MCF 10A (cell line): ENCODE results near the gene LDB2. TPM values are rescaled to one million over a fixed set of nuclear protein-coding genes. Genes with fewer than 3 reads are reported as not detected.
A peak's percentile ranks its signal among the peaks of the same experiment; 100 is the strongest.

Source experiments
- Bru-seq: library from RNA; stranded (reverse); fragments of 400-500 nt; gene quantifications from one replicate; lab custom pipeline; 2021; lab: Mats Ljungman, UMichigan
- BruChase-seq, 2 experiments: library from RNA; stranded (reverse); fragments of 400-500 nt; gene quantifications; one replicate each; lab custom pipeline; 2021; lab: Mats Ljungman, UMichigan
- BruUV-seq: library from RNA; stranded (reverse); fragments of 400-500 nt; replicated peaks from 2 replicates; lab custom pipeline; 2021; lab: Mats Ljungman, UMichigan
- CTCF ChIA-PET: fragments of 300-600 bp; sonication (Branson Sonifier 250); formaldehyde crosslinking; extraction: SDS; loops from one replicate; lab custom pipeline; 2021; ENCODE audit warnings: antibody characterized with exemption, inconsistent platforms; lab: Yijun Ruan, JAX
- POLR2A ChIA-PET: fragments of 300-600, 350-650 bp; sonication (Branson Sonifier 250); formaldehyde crosslinking; extraction: SDS; loops from one replicate; lab custom pipeline; 2020; ENCODE audit warnings: antibody characterized with exemption, inconsistent platforms; lab: Yijun Ruan, JAX
- DNase-seq: peaks from one replicate; pipeline ENCODE4 v3.0.0-alpha.2; 2018; ENCODE audit not compliant: unreplicated experiment
- H3K27ac Mint-ChIP-seq: one replicate; pipeline ENCODE4 v1.8.0; 2022; ENCODE audit warnings: mild to moderate bottlenecking, low read depth, mixed read lengths; ENCODE audit not compliant: unreplicated experiment
- H3K27me3 Mint-ChIP-seq: one replicate; pipeline ENCODE4 v1.8.0; 2022; ENCODE audit warnings: mixed read lengths; ENCODE audit not compliant: insufficient read depth, unreplicated experiment
- H3K36me3 Mint-ChIP-seq: one replicate; pipeline ENCODE4 v1.8.0; 2022; ENCODE audit warnings: mild to moderate bottlenecking, moderate library complexity, mixed read lengths; ENCODE audit not compliant: insufficient read depth, unreplicated experiment
- H3K4me1 Mint-ChIP-seq: one replicate; pipeline ENCODE4 v1.8.0; 2022; ENCODE audit warnings: mixed read lengths; ENCODE audit not compliant: insufficient read depth, unreplicated experiment
- H3K4me3 Mint-ChIP-seq: one replicate; pipeline ENCODE4 v1.8.0; 2022; ENCODE audit warnings: mild to moderate bottlenecking, moderate library complexity, mixed read lengths; ENCODE audit not compliant: unreplicated experiment
- H3K9me3 Mint-ChIP-seq: one replicate; pipeline ENCODE4 v1.8.0; 2022; ENCODE audit warnings: mixed read lengths; ENCODE audit not compliant: unreplicated experiment
- intact Hi-C: fragments of 100-400 bp; cut with micrococcal nuclease; formaldehyde crosslinking; loops from 2 replicates; pipeline ENCODE4 v1.14.1; 2022
- long read RNA-seq: library from polyadenylated mRNA; stranded (forward); transcript quantifications from one replicate; pipeline ENCODE4 v2.0.0, GENCODE V29; 2022
- total RNA-seq: library from RNA; stranded (reverse); gene quantifications from 2 replicates; pipeline ENCODE4 v1.2.3, GENCODE V29; 2022
- TF ChIP-seq, protein P1 (sequence below): fragments of 200-600 bp; IDR thresholded peaks from one replicate; pipeline ENCODE4 v1.8.0; 2022; ENCODE audit warnings: antibody characterized with exemption, mild to moderate bottlenecking; ENCODE audit not compliant: unreplicated experiment

The LDB2 gene
- total RNA-seq (not detected in 2 replicates), Bru-seq, nascent RNA (percentile 1 among the genes with signal in this experiment), BruChase-seq, experiment 1, labeled RNA remaining after a 6-hour chase (percentile 3 among the genes with signal in this experiment), BruChase-seq, experiment 2, labeled RNA remaining after a 2-hour chase (percentile 1 among the genes with signal in this experiment)
- long read RNA-seq = 0 reads

DNA sequence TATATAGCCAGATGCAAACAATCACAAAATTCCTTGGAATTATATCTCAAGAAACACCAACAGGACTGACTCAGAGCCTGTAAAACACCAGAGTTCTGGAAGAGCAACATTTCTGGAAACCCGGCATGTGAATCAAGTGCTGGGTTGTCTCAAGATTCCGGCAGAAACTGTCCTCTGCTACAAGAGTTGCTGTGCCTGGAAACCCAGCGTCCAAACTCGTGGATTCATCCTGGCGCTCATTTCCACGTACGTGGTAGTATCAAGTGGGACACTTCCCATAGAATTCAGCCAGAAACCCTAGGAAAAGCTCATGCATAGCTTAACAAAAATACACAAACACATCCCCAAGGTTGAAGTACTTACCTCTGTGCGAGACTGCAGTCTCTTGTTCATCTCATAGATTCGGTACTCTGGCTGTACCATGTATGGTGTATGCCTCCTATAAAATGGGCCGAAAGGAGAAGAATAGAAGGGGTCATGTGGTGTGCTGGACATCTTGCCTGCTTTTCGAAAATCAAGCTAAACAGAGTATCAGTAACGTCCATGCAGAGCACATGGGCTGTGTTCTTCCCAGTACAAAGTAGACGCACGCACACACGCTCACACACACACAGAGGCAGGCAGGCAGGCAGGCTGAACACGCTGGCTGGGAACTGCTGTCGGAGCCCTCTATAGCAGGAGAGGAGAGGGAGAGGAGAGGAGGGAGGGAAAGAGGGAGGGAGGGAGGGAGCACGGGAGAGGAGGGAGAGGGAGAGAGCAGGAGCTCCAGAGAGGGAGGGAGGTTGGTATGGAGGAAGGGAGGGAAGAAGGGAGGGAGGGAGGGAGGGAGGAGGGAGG is at the start of gene LDB2:
LDB2 (minus strand) TSS at position 655 of the 837 bp plus-strand sequence.
- Mint-ChIP-seq H3K4me1 (no peaks in the 10 kb centered on the region), H3K4me3 (no peak within 1 kb of the TSS), H3K9me3 (no peaks in the 10 kb centered on the region), H3K36me3 (peaks cover 4% of the 10 kb centered on the region), H3K27me3 (peaks cover 59% of the 10 kb centered on the region), H3K27ac (no peak within 1 kb of the TSS)
- BruUV-seq = no TSS peak
- intact Hi-C loops = no loop called here
- CTCF ChIA-PET = interaction anchor here (0.5 kb wide), 1 partner anchor 602 kb away, joined by 3 read pairs; no protein-coding TSS in a partner anchor
- POLR2A ChIA-PET = no interaction called here
- DNase-seq = no peak
- TF ChIP-seq, protein P1, sequence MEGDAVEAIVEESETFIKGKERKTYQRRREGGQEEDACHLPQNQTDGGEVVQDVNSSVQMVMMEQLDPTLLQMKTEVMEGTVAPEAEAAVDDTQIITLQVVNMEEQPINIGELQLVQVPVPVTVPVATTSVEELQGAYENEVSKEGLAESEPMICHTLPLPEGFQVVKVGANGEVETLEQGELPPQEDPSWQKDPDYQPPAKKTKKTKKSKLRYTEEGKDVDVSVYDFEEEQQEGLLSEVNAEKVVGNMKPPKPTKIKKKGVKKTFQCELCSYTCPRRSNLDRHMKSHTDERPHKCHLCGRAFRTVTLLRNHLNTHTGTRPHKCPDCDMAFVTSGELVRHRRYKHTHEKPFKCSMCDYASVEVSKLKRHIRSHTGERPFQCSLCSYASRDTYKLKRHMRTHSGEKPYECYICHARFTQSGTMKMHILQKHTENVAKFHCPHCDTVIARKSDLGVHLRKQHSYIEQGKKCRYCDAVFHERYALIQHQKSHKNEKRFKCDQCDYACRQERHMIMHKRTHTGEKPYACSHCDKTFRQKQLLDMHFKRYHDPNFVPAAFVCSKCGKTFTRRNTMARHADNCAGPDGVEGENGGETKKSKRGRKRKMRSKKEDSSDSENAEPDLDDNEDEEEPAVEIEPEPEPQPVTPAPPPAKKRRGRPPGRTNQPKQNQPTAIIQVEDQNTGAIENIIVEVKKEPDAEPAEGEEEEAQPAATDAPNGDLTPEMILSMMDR = no peak

DNA sequence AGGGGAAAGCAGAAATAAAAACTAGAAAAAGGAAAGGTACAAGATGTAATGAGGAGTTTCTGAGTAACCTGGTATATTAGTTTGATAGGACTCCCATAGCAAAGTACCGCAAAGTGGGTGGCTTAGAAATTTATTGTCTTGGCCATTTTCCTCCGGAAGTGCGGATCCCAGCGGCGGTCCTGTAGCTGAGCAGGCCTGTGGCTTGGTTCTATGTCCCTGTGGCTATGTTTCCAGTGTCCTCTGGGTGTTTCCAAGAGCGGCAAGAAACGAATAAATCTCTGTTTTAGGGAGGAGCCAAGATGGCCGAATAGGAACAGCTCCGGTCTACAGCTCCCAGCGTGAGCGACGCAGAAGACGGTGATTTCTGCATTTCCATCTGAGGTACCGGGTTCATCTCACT is 44.0 kb upstream of the LDB2 start:
- peaks cover 7% of the 10 kb centered on the region for H3K9me3 Mint-ChIP-seq
- CTCF ChIA-PET = no interaction called here

DNA sequence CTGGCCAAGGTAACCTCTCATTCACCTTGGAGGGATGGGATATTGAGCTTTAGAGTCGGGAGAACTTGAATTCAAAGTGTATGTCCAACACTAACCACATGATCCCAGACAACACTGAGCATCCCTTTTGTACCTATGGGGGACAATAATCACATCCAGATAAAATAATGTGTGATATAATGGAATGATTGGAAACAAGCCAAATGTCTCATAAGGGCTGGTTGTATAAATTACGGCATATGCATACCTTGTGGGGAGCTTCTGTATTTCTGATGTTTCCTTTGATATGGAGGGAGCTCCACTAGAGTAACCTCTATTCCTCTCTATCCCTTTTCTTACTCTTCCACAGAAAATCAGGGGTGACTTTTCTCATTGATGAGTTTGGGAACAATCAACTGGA is 40.7 kb upstream of the LDB2 start:
- no peaks in the 10 kb centered on the region for H3K36me3 Mint-ChIP-seq
- TF ChIP-seq, protein P1 = no peak
- no peak overlapping the region for H3K27ac Mint-ChIP-seq
- ChIA-PET CTCF (no interaction called here), POLR2A (no interaction called here)
- no peaks in the 10 kb centered on the region for H3K4me1 Mint-ChIP-seq
- peaks cover 18% of the 10 kb centered on the region for H3K27me3 Mint-ChIP-seq
- intact Hi-C loops = no loop called here
- no peak overlapping the region for H3K4me3 Mint-ChIP-seq
- H3K9me3 Mint-ChIP-seq = peaks cover 7% of the 10 kb centered on the region
- BruUV-seq = no TSS peak
- no peak for DNase-seq

More for the DNA sequence above, 44.0 kb upstream of the LDB2 start:
- POLR2A ChIA-PET = no interaction called here
- no peak for DNase-seq
- no peak overlapping the region for H3K27ac Mint-ChIP-seq
- H3K4me1 Mint-ChIP-seq = no peaks in the 10 kb centered on the region
- intact Hi-C loops = no loop called here
- H3K27me3 Mint-ChIP-seq = peaks cover 18% of the 10 kb centered on the region
- TF ChIP-seq, protein P1 = no peak
- H3K4me3 Mint-ChIP-seq = no peak overlapping the region
- no peaks in the 10 kb centered on the region for H3K36me3 Mint-ChIP-seq
- no TSS peak for BruUV-seq

DNA sequence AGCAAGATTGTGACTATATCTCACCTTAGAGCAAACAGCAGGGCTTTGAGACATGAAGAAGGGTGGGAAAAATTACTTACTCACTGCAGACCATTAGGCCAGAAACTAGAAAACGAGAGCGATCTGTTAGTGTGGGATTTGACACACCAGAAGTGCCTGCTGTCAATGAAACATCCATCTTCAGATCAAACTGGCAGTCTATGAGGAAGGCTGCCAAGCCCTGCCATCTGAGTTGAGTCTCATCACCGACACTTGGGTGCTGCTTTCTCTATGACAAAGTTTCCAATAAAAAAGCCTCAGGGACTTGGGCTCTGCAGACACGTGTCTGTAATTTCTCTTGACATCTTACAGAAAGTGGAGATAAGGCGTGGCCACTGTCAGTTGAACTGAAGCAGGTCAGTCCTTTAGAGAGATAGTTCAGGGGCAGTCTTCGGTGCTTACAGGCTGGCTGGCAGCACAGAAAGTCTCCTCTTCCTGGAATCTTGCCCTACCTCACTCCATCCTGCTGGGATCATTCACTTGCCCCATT is 40.1 kb upstream of the LDB2 start:
- ChIA-PET CTCF (no interaction called here), POLR2A (no interaction called here)
- Mint-ChIP-seq H3K9me3 (peaks cover 7% of the 10 kb centered on the region), H3K4me3 (no peak overlapping the region), H3K27me3 (peaks cover 18% of the 10 kb centered on the region), H3K36me3 (no peaks in the 10 kb centered on the region), H3K4me1 (no peaks in the 10 kb centered on the region), H3K27ac (no peak overlapping the region)
- intact Hi-C loops = no loop called here
- no peak for DNase-seq
- TF ChIP-seq, protein P1 = no peak
- BruUV-seq = no TSS peak
